ENCODE results near the gene HPCA.
A peak's percentile ranks its signal among the peaks of the same experiment; 100 is the strongest.

HPCA gene

DNA sequence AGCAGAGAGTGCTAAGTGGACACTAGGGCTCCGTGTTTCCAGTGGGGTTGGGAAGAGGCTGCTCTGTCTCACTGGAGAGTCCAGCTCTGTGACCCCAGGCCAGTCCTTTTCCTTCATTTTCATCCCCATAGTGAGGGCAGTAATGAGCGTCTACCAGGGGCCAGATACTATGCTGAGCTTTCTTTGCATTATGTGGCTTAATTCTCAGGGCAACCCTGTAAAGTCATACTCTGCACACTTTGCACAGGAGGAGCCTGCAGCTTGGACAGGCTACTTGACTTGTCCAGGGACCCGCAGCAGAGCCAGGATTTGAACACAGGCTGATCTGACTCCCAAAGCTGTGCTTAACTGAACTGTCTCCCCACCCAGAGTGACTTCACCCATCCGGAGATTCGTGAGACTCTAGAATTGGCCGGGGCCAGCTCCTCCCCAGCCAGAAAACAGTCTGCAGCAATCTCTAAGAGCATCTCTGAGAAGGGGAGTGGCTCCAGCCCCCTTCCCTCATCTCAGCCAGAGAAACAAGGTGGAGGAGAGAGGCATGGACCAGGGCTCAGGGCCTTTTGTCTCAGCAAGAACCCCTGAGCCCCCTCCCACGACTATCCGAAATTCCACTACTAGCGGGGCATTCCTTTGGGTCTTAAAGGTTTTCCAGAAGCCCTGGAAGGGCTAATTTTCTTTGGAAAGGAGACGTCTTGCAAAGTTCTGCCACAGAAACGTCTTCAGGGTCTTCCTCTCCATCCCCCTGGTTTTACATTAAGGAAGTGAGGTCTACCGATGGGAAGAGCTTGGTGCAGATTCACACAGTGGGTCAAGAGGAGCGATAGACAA is 14.7 kb upstream of the HPCA start:
- DNase-seq: no peak

DNA sequence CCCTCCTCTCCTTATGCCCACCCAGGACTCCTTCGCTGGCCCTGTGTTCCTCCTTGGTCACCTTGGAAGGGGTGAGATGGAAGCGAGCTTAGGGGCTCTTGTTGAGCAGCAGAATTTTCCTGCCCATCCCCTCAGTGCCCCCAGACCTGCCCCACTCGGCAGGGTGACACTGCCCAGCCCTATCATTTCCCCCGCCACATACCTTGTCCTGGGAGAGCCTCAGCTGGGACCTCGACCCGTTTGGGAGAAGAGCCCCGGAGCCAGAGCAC is 14.2 kb upstream of the HPCA start:
- no peak for DNase-seq

DNA sequence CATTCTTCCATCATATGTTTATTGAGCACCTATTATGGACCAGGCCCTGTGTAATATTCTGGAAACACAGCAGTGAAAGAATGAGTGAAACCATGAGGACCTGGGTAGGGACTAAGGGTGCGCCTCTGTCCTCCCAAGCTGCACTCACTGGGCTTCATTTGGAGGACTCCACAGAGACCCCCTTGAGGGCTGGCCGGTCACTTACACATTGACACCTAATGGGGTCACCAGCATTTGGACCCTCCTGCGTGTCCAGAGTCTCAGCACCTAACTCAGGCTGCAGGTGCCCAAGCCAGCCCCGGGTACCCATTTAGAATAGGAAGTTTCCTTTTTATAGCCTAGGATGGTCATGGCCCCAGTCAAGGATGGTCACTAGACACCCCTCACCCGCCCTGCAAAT is 12.8 kb upstream of the HPCA start:
- DNase-seq: no peak

DNA sequence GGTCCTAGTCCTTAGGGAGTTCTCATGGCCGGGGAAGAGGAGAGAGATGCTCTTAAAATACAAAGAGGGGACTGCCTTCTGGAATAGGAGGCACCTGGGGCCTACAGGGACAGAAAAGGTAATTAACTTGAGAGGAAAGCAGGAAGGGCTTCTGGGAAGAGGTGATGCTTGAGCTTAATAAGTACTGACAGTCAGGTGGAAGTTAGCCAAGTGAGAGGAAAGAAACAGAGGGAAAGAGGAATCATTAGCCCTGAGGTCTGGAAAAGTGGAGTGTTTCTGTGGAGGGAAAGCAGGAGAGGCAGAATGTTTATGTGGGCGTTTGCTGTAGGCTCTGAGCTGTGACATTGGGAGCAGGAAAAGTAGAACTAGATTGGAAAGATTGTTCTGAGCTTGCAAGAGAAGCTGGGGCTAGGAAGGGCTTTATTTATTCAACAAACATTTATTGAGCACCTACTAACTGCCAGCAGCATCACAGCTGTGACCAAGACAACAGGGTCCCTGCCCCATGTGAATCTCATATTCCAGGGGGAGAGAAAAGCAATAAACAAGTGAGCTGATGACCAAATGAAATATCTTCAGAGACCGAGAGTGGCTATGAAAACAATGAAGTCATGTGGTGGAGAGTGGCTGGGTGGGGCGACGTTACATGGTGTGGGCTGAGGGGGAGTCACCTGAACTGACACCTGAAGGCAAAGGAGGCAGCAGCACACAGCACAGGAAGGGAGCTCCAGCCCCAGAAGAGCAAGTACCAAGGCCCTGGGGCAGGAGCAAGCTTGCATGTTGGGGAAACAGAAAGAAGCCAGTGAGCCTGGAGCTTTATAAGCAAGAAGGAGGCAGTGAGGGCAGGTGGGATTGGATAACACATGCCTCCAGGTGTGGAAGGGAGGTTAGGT is 11.2 kb upstream of the HPCA start:
- DNase-seq: no peak

DNA sequence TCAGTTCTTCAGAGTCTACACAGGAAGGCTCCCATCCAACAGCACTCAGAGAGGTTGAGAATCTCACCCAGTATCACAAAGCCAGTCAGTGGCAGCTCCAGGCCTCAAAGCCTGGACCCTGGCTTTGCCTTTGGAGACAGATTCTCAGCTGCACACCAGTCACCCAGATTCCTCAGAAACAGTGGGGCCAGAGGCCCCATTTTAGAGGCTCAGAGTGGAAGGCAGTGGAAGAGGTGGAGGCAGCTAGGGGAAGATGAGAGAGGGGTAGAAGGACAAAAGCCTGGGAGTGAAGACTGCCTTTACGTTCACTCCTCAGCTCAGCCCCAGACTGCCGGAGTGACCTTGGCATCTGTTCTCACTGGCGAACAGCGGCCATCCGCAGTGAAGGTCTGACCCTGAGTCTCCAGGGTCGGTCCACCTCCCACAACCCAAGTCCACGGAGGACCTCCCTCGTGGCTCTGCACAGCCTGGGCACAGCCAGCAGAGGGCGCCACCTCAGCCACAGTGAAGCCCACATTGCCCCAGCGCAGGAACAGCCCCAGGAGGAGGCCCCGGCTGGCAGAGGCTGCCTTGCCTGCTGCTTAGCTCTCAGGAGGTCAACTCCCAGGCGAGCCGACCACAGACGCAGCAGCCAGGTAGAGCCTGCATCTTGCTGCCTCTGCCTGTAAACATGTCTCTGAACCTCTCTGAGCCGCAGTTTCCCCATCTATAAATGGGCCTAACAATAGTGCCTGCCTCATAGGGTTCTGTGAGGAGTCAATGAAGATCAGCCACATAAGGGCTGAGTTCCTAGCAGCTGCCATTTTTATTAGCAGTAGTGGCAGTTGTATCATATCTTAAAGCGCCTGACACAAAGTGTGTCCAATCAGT is 9.7 kb upstream of the HPCA start:
- DNase-seq: peak; percentile 62

DNA sequence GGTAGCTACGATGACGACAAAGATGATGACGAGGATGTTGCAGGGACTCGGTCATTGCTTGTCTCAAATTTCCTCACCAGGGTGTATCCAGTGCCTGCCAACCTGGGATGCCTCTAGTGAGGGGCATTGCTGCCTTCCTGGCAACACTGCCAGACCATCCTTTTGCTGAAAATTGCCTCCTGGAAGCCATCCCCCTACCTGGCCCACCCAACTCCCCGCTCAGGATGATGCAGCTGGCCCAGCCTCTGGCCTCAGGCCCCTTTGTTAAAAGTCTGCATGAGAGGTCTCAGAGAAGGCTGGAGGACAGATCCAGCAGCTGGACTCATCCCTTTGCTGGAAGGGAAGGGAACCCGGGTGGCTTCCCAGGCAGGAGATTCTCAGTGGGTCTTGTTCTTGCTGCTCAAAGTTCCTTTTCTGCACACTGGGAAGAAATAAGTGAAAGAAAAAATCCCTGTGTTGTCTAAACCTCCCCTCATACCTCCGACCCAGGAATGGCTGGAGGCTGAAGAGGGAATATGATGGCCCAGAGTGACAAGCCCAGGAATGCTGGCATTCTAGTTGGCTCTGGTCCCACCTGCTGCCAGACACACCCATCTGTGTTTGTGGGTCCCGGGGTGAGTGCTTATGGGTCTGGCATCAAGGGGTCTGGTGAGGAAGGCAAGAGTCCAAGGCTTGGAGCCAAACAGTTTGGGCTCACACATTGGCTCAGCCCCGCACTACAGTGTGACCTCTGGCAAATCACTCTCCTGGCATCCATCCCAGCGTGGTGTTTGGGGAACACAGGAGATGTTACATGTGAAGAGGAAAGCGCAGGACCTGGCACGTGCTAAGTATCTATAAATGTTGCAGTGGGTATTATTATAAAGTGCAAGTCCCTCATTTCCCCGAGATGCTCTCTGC is 8.8 kb upstream of the HPCA start:
- DNase-seq: no peak

DNA sequence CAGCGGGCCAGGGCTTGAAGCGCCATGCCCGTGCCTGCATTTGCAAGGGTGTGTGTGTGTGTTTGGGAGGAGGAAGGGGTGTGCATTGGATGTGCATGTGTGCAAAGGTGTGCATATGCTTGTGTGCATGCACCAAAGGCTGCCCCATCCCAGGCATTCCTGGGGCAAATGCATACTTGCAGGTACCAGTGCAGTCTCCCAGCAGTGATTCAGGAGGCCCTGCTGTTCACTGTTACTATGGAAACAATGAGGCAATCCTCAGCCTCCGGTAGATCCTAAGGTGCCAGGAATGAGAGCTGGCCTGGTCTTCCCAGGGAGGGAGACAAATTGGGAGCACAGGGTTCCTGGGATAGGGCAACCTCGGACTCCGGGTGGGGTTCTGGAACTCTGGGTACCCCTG is 8.1 kb upstream of the HPCA start:
- no peak for DNase-seq

DNA sequence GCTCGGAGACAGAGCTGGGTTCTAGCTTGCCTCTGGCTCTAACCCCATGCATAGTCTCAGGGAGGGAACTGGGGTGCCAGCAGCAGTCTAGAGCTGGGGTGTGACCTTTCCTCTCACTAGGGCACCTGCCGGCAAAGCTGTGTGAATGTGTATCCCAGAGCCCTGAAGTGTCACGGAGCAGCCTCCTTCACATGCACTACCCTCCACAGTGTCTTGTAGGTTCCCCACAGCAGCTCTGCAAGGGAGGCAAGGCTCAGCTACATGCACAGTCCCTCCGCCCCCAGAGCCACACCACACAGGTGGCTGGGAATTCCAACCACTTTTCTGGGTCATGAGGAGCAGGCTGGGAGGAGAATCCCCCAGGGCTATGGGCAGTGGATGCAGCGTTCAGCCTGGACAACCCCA is 7.7 kb upstream of the HPCA start:
- no peak for DNase-seq

DNA sequence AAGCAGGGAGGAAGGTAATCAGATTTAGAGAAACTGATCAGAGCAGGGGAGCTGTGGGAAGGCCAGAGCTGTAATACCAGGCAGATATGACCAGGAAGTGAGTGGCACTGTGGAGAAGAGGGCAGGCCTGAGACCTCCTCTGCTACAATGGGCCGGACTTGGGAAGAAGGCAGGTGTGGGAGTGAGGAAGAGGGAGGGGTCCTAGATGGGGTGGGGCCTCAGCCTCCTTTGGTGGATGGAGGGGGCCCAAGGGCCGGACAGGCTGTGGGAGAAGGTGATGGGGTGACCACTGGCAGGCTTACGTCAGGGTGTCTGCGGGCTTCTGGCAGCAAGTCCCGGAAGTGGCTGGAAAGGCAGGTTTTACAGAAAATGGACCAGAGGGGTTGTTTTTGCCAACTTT is 5.0 kb upstream of the HPCA start:
- no peak for DNase-seq

DNA sequence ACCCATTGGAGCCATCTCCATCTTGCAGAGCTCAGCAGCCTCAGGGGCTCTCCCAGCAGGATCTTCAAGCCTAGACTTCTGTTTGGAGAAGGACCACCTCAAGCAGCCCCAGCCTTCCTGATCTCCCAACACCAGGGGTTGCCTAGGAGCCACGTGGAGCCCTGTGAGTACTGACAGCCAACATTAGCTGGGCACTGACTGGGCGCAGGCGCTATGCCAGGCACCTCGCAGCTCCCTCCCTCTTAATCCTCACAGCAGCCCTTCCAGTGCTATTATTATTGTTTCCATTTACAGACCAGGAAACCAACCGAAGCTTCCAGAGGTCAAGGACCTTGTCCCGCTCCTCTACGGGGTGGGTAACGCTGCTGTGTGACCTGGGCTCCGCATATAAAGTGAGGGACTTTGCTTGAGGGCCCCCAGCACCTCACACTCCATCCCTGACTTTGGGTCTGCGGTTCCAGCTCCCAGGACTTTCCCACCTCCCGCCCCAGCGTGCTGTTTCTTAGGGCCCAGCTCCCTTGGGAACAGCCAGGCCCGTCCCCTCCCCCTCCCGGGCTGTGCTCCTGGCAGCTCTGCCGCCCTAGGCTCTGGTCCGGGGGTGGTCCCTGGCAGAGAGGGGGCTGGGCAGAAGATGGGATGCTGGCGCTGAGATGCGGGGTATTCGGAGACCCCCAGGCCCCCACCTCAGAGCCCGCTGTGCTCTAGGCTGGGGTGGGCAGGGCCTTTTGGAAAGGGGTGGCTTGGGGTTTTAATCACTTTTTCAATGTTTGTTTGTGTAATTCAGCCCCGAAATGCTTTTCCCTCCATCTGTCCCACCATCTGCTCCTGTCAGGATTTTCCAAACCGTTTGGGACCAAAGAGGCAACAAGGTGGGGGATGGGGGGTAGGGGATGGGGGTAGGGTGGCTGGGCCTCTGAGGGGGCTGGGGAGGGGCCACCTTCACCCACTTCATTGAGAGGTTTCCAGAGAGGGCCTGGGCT is 4.1 kb upstream of the HPCA start:
- DNase-seq: no peak

DNA sequence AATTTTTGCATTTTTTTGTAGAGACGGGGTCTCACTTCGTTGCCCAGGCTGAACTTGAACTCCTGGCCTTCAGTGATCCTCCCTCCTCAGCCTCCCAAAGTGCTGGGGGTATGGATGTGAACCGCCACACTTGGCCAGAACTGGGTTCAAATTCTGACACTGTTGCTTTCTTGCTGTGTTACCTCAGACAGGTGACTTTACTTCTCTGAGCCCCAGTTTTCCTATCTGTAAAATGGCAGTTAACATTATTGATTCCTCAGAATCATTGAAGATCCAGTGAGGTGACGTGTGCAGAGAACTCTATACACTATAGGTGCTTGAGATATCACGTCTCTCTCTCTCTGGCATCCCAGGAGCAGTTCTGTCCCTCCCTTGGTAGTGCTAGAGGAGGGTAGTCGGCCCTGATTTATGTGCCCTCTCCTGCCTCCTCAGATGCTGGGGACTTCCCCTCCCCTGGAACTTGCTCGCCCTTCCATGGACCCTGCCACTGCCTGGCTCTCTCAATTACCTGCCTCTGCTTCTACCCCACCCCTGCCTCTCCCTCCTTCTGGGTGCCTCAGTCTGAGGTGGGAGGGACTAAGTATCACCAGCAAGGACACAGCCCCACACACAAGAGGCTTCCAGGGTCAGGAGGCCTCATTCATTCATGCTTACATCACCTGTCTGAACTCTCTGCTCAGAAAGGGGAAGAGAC is 2.8 kb upstream of the HPCA start:
- DNase-seq: no peak

DNA sequence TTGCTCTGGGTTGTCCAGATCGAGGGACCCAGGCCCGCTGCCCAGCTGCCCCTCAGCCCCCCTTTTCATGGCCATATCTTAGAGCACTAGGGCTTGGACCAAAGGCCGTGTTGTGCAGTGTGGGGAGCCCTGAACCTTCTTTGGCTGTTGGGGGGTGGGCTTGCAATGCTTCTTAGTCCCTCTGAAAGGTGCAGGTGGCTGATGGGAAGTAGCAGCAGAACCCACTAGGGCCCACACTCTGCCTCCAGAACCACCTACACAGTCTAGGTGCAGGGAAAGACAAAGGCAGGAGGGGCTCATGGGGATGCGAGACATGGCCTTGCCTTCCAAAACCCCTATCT is 2.3 kb upstream of the HPCA start:
- DNase-seq: no peak

DNA sequence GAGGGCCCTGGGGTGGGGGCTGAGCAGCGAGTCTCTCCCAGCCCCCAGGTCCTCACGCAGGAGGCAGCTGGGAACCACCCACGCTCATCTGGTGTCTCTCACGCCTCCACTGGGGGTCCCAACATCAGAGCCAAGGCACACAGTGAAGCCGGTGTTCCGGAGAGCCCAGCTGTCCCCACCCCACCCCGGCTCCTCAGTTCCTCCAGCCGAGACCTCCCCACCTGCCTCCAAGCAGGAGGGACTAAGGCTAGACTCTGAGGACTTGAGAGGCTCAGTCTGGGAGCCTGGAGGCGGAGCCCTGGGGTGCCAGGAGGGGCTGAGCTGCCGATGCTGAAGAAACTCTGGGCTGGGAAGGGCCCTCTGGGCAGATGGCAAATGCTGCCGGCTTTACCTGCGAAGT is 1.6 kb upstream of the HPCA start:
- DNase-seq: no peak

DNA sequence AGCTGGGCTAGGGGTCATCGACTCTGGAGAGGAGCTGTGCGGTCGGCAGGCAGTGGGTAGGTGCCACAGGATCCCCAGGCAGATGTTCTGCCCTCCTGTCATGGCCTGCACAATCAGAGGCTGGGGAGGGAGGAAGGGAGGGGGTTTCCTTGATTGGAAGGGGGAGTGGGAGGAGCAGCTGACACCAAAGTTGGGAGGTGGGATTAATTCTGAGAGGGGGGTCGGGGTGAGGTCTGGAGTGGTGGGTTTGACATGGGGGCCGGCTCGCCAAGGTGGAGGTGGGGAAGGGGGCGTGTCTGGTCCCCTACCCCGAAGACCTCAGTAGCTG is 651 bp upstream of the HPCA start:
- DNase-seq: no peak

DNA sequence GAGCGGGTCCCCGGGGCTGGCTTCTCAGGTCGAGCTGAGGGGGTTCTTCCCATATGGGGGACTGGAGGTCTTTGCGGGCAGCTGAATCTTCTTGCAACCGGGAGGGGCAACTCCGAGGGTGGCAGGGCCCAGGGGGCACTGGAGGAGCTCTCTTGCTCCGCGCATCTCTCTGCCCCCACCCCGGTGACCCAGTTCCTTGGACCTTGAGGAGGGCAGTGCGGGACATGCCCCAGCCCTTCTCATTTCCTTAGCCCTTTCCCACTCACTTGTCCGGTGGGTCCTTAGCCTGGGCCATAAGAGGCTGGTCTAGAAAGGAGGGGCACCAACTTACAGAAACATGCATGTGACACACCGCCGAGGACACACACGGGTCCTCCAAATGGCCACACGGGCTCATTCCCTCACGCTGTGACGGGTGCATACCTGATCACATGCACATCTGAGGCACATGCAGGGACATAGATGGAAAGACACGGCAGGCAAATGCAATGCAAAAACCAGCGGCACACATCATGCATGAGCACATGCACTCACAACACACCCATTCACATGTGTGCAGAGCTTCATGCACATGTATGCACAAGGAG is 630 bp downstream of the HPCA start:
- no peak for DNase-seq

DNA sequence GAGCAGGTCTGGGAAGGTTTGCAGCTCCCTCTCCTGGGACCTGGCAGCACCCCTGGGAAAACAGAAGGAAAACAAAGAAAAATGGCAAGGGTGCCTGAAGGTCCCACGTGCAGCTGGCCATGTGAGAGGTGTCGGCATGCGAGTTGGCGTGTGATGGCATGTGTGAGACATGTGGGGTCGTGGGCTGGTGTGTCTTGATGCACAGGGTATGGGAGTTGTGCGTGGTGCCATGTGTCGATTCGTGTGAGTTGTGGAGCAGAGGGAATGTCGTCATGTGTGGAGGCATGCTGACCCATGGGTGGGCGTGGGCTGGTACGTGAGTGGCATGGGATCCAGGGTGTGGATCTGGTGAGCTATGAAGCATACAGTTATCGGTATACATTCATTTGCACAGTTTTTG is 1.3 kb downstream of the HPCA start:
- no peak for DNase-seq

DNA sequence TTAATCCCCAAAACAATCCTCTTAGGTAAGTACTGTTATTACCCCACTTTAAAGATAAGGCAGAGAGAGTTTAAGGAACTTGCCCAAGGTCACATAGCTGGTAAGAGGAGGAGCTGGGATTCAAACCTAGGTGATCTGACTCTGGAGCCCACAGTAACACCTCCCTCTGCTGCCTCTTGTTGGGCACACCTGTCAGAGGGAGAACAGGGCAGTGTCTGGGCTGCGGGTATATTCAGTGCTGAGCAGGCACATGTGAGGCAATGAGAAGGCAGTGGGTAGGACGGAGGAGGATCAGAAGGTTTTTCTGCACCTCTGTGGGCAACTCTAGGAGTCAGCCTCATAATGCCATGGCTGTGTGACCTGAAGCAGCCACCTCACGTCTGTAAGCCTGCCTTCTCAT is 1.8 kb downstream of the HPCA start:
- no peak for DNase-seq

DNA sequence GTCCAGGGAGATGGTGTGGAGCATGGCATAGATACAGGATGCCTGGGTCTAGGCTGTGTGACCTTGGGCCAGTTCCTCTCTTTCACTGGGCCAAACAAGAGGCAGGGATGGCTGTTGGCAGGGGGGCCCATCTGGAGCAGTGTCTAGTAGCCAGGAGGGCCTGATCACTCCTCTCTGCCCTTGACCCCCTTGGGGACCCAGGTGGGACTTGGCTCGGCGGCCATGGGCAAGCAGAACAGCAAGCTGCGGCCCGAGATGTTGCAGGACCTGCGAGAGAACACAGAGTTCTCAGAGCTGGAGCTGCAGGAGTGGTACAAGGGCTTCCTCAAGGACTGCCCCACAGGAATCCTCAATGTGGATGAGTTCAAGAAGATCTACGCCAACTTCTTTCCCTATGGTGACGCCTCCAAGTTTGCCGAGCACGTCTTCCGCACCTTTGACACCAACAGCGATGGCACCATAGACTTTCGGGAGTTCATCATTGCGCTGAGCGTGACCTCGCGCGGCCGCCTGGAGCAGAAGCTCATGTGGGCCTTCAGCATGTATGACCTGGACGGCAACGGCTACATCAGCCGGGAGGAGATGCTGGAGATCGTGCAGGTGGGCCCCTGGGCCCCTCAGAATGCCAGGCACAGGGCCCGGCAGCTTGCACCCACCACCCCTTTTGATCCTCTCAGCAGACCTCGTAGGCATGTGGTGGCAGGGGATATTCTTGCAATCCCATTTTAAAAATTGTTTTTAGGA is 2.6 kb downstream of the HPCA start:
- no peak for DNase-seq

DNA sequence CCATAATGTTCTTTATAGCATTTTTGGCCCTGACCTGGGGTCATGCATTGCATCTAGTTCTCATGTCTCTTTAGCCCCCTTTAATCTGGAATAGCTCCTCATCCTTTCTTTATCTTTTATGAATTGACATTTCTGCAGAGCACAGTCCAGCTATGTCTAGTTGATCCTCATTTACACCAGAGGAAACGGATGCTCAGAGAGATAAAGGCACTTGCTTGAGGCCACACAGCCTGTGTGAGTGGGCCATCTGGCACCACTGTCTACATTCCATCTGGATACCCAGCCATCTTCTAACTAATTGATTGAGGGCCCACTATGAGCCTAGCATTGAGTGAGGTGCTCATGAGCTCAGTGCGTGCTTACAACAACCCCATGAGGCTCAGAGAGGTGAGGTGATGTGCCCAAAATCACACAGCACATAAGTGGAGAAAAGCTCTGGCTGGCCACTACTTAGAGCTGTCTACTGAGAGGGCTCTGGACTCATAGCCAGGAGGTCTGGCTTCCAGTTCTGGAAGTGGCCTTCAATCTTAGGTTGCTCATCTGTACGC is 3.5 kb downstream of the HPCA start:
- no peak for DNase-seq

Data from CD4-positive, alpha-beta T cell treated with Interleukin-17A for 1 hour (primary cell).